HL-60 (cell line): ENCODE measurements around the gene RMND5B.

Source experiments
- CTCF ChIP-seq: IDR thresholded peaks from one replicate; pipeline ENCODE4 v1.5.1; 2011; ENCODE audit warnings: low read length, control low read depth, inconsistent platforms; ENCODE audit not compliant: insufficient read depth
- POLR2AphosphoS5 ChIP-seq: IDR thresholded peaks from 2 replicates; pipeline ENCODE4 v1.6.1; 2012; ENCODE audit warnings: low read depth
- REST ChIP-seq: IDR thresholded peaks from 2 replicates; pipeline ENCODE4 v1.6.1; 2012; ENCODE audit warnings: low read depth; ENCODE audit not compliant: insufficient replicate concordance
- SPI1 ChIP-seq: IDR thresholded peaks from 2 replicates; pipeline ENCODE4 v1.6.1; 2012; ENCODE audit warnings: low read depth, mild to moderate bottlenecking, borderline replicate concordance

GRCh38 chr5:178083922-178084321, 46.9 kb upstream of the RMND5B start:
- TF ChIP-seq CTCF (no peak), POLR2AphosphoS5 (no peak), REST (no peak), SPI1 (no peak)
